Measurements from ENCODE around the gene AGTRAP.

AGTRAP gene

DNA sequence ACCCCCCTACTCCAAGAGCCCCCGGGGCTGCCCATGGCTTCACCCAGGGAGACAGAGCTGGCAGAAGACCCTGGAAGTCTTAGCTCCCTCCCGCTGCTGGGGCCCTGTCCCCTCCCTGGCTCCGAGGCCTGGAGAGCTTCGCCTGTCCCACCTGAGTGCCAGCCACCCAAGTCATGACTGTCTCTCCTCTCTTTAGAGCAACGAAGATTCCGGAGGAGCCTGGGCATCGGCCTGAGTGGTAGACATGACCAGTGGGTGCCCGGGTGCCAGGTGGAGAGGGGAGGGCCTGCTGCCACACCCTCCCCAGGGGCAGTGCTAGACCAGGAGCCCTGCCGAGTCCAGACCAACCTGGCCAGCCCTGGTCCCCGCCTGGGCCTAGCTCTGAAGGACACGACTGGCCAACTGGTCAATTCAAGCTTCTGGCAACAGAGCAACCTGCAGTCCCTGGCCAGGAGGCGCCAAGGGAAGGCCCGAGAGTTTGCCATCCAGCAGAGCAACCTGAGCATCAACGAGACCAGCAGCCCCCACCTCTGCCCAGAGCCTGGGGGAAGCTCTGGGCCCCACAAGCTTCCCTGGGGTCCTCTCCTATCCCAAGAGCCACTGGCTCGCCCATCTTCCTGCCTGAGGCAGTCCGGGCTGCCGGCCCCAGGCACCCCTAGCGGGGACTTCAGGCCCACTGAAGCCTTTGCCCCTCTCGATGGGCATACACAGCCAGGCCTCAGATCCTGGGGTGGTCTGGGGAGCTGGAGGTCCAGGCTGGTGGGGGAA, 29.9 kb downstream of the AGTRAP start:
- Histone ChIP-seq H3K4me1 (ENCODE audit: control insufficient read depth, insufficient read depth, low read depth, low read length) (peaks cover 5% of the 10 kb centered on the region), H2AFZ (ENCODE audit: low read depth, low read length) (no peak overlapping the region), H3K9ac (ENCODE audit: low read length) (no peak overlapping the region), H3K27ac (ENCODE audit: low read length, poor library complexity, severe bottlenecking) (no peak overlapping the region), H3K79me1 (replicated peaks; ENCODE audit: low read length, poor library complexity, severe bottlenecking) (no peaks in the 10 kb centered on the region), H2BK15ac (ENCODE audit: low read depth, poor library complexity, severe bottlenecking) (no peak overlapping the region), H4K8ac (ENCODE audit: low read length) (no peak overlapping the region), H3K14ac (ENCODE audit: low read length in 2 of 2) (no peak overlapping the region), H3K23ac (ENCODE audit: low read length in 2 of 2) (no peak overlapping the region), H3K18ac (ENCODE audit: low read depth in 1 of 2, low read length in 2 of 2) (no peak overlapping the region), H3K4me3 (ENCODE audit: insufficient read depth in 1 of 2, low read depth in 1 of 2, low read length in 2 of 2) (peak overlapping the region in 1 of 2 experiments; percentile 14), H2BK120ac (ENCODE audit: low read depth, low read length) (no peak overlapping the region), H3K4ac (ENCODE audit: low read depth in 1 of 2, low read length in 2 of 2) (no peak overlapping the region), H4K91ac (ENCODE audit: low read length) (no peak overlapping the region), H2BK5ac (ENCODE audit: low read depth, low read length, poor library complexity, severe bottlenecking) (no peak overlapping the region), H3K9me3 (ENCODE audit: control insufficient read depth, low read length) (no peaks in the 10 kb centered on the region), H2BK12ac (ENCODE audit: low read length in 2 of 2) (no peak overlapping the region), H3K36me3 (ENCODE audit: control insufficient read depth in 1 of 2, insufficient read depth in 2 of 2, low read depth in 1 of 2, low read length in 2 of 2) (peaks cover 0 to 2% of the 10 kb centered on the region in 2 experiments), H2AK5ac (ENCODE audit: low read length, severe bottlenecking) (no peak overlapping the region), H3K4me2 (ENCODE audit: low read length, poor library complexity, severe bottlenecking) (no peak overlapping the region), H3K27me3 (ENCODE audit: control insufficient read depth in 1 of 2, insufficient read depth in 1 of 2, low read length in 2 of 2) (peaks cover 34 to 52% of the 10 kb centered on the region in 2 experiments)
- no peak for DNase-seq
- 81% methylated on average over 16 of the region's 19 CpGs for WGBS

- Histone ChIP-seq H3K18ac (ENCODE audit: low read depth in 1 of 2, low read length in 2 of 2) (no peak overlapping the region), H4K91ac (ENCODE audit: low read length) (no peak overlapping the region), H3K27ac (ENCODE audit: low read length, poor library complexity, severe bottlenecking) (no peak overlapping the region), H2BK120ac (ENCODE audit: low read depth, low read length) (no peak overlapping the region), H3K4me3 (ENCODE audit: insufficient read depth in 1 of 2, low read depth in 1 of 2, low read length in 2 of 2) (no peak overlapping the region), H2BK15ac (ENCODE audit: low read depth, poor library complexity, severe bottlenecking) (no peak overlapping the region), H4K8ac (ENCODE audit: low read length) (no peak overlapping the region), H3K4me2 (ENCODE audit: low read length, poor library complexity, severe bottlenecking) (no peak overlapping the region), H3K36me3 (ENCODE audit: control insufficient read depth in 1 of 2, insufficient read depth in 2 of 2, low read depth in 1 of 2, low read length in 2 of 2) (peaks cover 0 to 2% of the 10 kb centered on the region in 2 experiments), H3K4ac (ENCODE audit: low read depth in 1 of 2, low read length in 2 of 2) (no peak overlapping the region), H2BK5ac (ENCODE audit: low read depth, low read length, poor library complexity, severe bottlenecking) (no peak overlapping the region), H3K23ac (ENCODE audit: low read length in 2 of 2) (no peak overlapping the region), H2AFZ (ENCODE audit: low read depth, low read length) (no peak overlapping the region), H3K9me3 (ENCODE audit: control insufficient read depth, low read length) (no peaks in the 10 kb centered on the region), H2BK12ac (ENCODE audit: low read length in 2 of 2) (no peak overlapping the region), H2AK5ac (ENCODE audit: low read length, severe bottlenecking) (no peak overlapping the region), H3K4me1 (ENCODE audit: control insufficient read depth, insufficient read depth, low read depth, low read length) (peaks cover 5% of the 10 kb centered on the region), H3K27me3 (ENCODE audit: control insufficient read depth in 1 of 2, insufficient read depth in 1 of 2, low read length in 2 of 2) (peaks cover 31 to 47% of the 10 kb centered on the region in 2 experiments), H3K79me1 (replicated peaks; ENCODE audit: low read length, poor library complexity, severe bottlenecking) (no peaks in the 10 kb centered on the region), H3K14ac (ENCODE audit: low read length in 2 of 2) (no peak overlapping the region), H3K9ac (ENCODE audit: low read length) (no peak overlapping the region)
- WGBS: 86% methylated on average over 14 of the region's 14 CpGs
- DNase-seq: no peak
Observed at GRCh38 chr1:11766429-11766776, 30.5 kb downstream of the AGTRAP start.

DNA sequence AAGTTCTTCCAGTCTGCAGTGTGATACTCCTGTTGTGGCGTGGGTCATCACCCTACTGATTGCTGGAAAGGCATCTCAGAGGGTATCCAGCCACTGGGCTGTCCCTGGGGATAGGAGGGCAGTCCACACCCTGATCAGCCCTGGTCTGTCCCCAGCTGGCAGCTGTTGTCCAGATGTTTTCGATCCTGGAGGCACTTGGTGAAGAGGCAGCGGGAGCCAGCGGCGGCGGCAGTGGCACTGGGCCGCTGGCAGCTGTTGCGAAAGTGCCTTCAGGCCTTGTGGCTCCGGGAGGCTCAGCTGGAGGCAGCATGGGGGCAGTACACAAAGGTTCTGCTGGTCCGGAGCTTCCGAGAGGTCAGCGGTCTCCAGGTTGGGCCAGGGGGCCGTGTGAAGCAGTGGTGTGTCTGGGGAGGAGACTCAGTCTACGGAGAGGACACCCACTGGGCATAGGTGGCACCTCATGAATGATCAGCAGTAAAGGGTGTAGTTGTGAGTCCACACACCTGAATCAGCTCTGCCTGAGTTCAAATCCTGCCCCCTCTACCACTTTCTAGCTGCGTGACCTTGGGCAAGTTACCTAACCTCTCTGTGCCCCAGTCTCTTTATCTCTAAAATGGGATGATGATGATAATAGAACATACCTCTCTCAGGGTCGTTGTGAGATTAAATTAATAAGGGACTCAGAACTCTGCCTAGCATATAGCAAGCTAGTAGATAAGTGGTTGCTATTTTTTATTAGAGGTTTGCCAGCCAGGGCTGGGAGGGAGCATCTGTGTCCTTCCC, 32.2 kb downstream of the AGTRAP start:
- Histone ChIP-seq H3K4ac (ENCODE audit: low read depth in 1 of 2, low read length in 2 of 2) (no peak overlapping the region), H2BK120ac (ENCODE audit: low read depth, low read length) (no peak overlapping the region), H2AK5ac (ENCODE audit: low read length, severe bottlenecking) (no peak overlapping the region), H3K23ac (ENCODE audit: low read length in 2 of 2) (no peak overlapping the region), H4K91ac (ENCODE audit: low read length) (peak overlapping the region; percentile 1), H3K4me3 (ENCODE audit: insufficient read depth in 1 of 2, low read depth in 1 of 2, low read length in 2 of 2) (no peak overlapping the region), H2BK15ac (ENCODE audit: low read depth, poor library complexity, severe bottlenecking) (no peak overlapping the region), H4K8ac (ENCODE audit: low read length) (no peak overlapping the region), H3K18ac (ENCODE audit: low read depth in 1 of 2, low read length in 2 of 2) (no peak overlapping the region), H3K36me3 (ENCODE audit: control insufficient read depth in 1 of 2, insufficient read depth in 2 of 2, low read depth in 1 of 2, low read length in 2 of 2) (no peaks in the 10 kb centered on the region), H3K14ac (ENCODE audit: low read length in 2 of 2) (no peak overlapping the region), H2BK12ac (ENCODE audit: low read length in 2 of 2) (no peak overlapping the region), H3K9me3 (ENCODE audit: control insufficient read depth, low read length) (no peaks in the 10 kb centered on the region), H2AFZ (ENCODE audit: low read depth, low read length) (no peak overlapping the region), H3K27me3 (ENCODE audit: control insufficient read depth in 1 of 2, insufficient read depth in 1 of 2, low read length in 2 of 2) (peaks cover 15 to 31% of the 10 kb centered on the region in 2 experiments), H3K4me2 (ENCODE audit: low read length, poor library complexity, severe bottlenecking) (no peak overlapping the region), H2BK5ac (ENCODE audit: low read depth, low read length, poor library complexity, severe bottlenecking) (no peak overlapping the region), H3K9ac (ENCODE audit: low read length) (no peak overlapping the region), H3K4me1 (ENCODE audit: control insufficient read depth, insufficient read depth, low read depth, low read length) (no peaks in the 10 kb centered on the region), H3K79me1 (replicated peaks; ENCODE audit: low read length, poor library complexity, severe bottlenecking) (no peaks in the 10 kb centered on the region), H3K27ac (ENCODE audit: low read length, poor library complexity, severe bottlenecking) (no peak overlapping the region)
- no peak for DNase-seq
- WGBS: 85% methylated on average over 15 of the region's 16 CpGs

DNA sequence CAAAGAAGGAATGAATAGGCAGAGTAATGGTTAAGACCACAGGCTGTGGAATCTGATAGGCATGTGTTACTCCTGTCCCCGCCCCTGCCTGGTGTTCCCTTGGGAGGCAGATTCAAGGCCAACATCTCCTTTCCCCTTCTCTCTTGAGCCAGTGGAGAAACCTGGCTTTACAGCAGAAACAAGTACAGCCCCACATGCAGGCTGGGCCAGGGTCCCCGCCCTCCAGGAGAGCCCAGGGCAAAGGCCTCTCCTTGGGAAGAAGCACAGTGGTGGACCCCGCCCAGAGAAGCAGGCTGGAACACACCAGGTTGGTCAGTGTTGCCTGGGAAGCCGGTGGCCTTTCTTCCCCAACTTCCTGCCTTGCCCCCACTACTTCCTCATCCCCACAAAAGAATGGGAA, 32.9 kb downstream of the AGTRAP start:
- 56% methylated on average over 3 of the region's 4 CpGs for WGBS
- no peaks in the 10 kb centered on the region for H3K36me3 ChIP-seq (ENCODE audit: control insufficient read depth in 1 of 2, insufficient read depth in 2 of 2, low read depth in 1 of 2, low read length in 2 of 2)
- no peak overlapping the region for H3K18ac ChIP-seq (ENCODE audit: low read depth in 1 of 2, low read length in 2 of 2)

More for the DNA sequence above, 32.9 kb downstream of the AGTRAP start:
- no peaks in the 10 kb centered on the region for H3K4me1 ChIP-seq (ENCODE audit: control insufficient read depth, insufficient read depth, low read depth, low read length)
- no peak for DNase-seq
- H3K9me3 ChIP-seq (ENCODE audit: control insufficient read depth, low read length): no peaks in the 10 kb centered on the region
- H2BK12ac ChIP-seq (ENCODE audit: low read length in 2 of 2): no peak overlapping the region
- no peak overlapping the region for H3K4me3 ChIP-seq (ENCODE audit: insufficient read depth in 1 of 2, low read depth in 1 of 2, low read length in 2 of 2)
- no peak overlapping the region for H2AK5ac ChIP-seq (ENCODE audit: low read length, severe bottlenecking)
- no peak overlapping the region for H3K23ac ChIP-seq (ENCODE audit: low read length in 2 of 2)
- H2BK15ac ChIP-seq (ENCODE audit: low read depth, poor library complexity, severe bottlenecking): no peak overlapping the region
- H3K4ac ChIP-seq (ENCODE audit: low read depth in 1 of 2, low read length in 2 of 2): no peak overlapping the region
- no peaks in the 10 kb centered on the region for H3K79me1 ChIP-seq (replicated peaks; ENCODE audit: low read length, poor library complexity, severe bottlenecking)
- H2BK120ac ChIP-seq (ENCODE audit: low read depth, low read length): no peak overlapping the region
- no peak overlapping the region for H2AFZ ChIP-seq (ENCODE audit: low read depth, low read length)
- H3K9ac ChIP-seq (ENCODE audit: low read length): no peak overlapping the region
- H3K4me2 ChIP-seq (ENCODE audit: low read length, poor library complexity, severe bottlenecking): no peak overlapping the region
- no peak overlapping the region for H4K91ac ChIP-seq (ENCODE audit: low read length)
- peak overlapping the region; percentile 16 for H4K8ac ChIP-seq (ENCODE audit: low read length)
- H3K27me3 ChIP-seq (ENCODE audit: control insufficient read depth in 1 of 2, insufficient read depth in 1 of 2, low read length in 2 of 2): peaks cover 15 to 30% of the 10 kb centered on the region in 2 experiments
- H3K27ac ChIP-seq (ENCODE audit: low read length, poor library complexity, severe bottlenecking): no peak overlapping the region
- H3K14ac ChIP-seq (ENCODE audit: low read length in 2 of 2): no peak overlapping the region
- no peak overlapping the region for H2BK5ac ChIP-seq (ENCODE audit: low read depth, low read length, poor library complexity, severe bottlenecking)
